DOHH2 (cell line): ENCODE results near the gene MAZ.

Experiments
- H3F3A ChIP-seq: fragments of 200-600 bp; sonication (generic), shearing (Covaris generic); 2 replicates; pipeline ENCODE4 v1.6.0; 2016; ENCODE audit warnings: antibody characterized with exemption, mild to moderate bottlenecking; ENCODE audit not compliant: control insufficient read depth, insufficient read depth
- H3K27ac ChIP-seq: fragments of 200-600 bp; sonication (generic); 2 replicates; pipeline ENCODE4 v1.5.1; 2014; ENCODE audit warnings: low read depth, mild to moderate bottlenecking, low read length, moderate library complexity
- H3K27me3 ChIP-seq: fragments of 200-600 bp; sonication (generic); 2 replicates; pipeline ENCODE4 v1.6.1; 2014; ENCODE audit warnings: mild to moderate bottlenecking, low read length, mixed read lengths; ENCODE audit not compliant: control insufficient read depth
- H3K36me3 ChIP-seq: fragments of 200-600 bp; sonication (generic); 2 replicates; pipeline ENCODE4 v1.6.1; 2014; ENCODE audit warnings: mild to moderate bottlenecking, low read length, moderate library complexity, mixed read lengths; ENCODE audit not compliant: control insufficient read depth
- H3K4me1 ChIP-seq: fragments of 200-600 bp; sonication (generic); 2 replicates; pipeline ENCODE4 v1.6.1; 2014; ENCODE audit warnings: mild to moderate bottlenecking, low read length, mixed read lengths; ENCODE audit not compliant: control insufficient read depth
- H3K4me2 ChIP-seq: fragments of 200-600 bp; sonication (generic); 2 replicates; pipeline ENCODE4 v1.6.0; 2014; ENCODE audit warnings: mild to moderate bottlenecking, low read length, moderate library complexity
- H3K4me3 ChIP-seq: fragments of 200-600 bp; sonication (generic); 2 replicates; pipeline ENCODE4 v1.5.1; 2014; ENCODE audit warnings: mild to moderate bottlenecking, low read length, mixed read lengths
- H3K79me2 ChIP-seq: fragments of 200-600 bp; sonication (generic); 2 replicates; pipeline ENCODE4 v1.6.1; 2014; ENCODE audit warnings: mild to moderate bottlenecking, low read length, mixed read lengths; ENCODE audit not compliant: control insufficient read depth
- H3K9me2 ChIP-seq: fragments of 200-600 bp; sonication (generic); replicated peaks from 2 replicates; pipeline ENCODE4 v1.6.1; 2014; ENCODE audit warnings: mild to moderate bottlenecking, low read length, mixed read lengths; ENCODE audit not compliant: control insufficient read depth
- H3K9me3 ChIP-seq: fragments of 200-600 bp; sonication (generic); 2 replicates; pipeline ENCODE4 v1.6.1; 2014; ENCODE audit warnings: antibody characterized with exemption, low read length, mixed read lengths; ENCODE audit not compliant: control insufficient read depth, insufficient read depth
- H4K20me1 ChIP-seq: fragments of 200-600 bp; sonication (generic); 2 replicates; pipeline ENCODE4 v1.6.0; 2014; ENCODE audit warnings: low read depth, mild to moderate bottlenecking, antibody characterized with exemption, low read length, moderate library complexity; ENCODE audit not compliant: control insufficient read depth, insufficient read depth
- CTCF ChIP-seq: fragments of 200-600 bp; sonication (generic); IDR thresholded peaks from one replicate; pipeline ENCODE4 v1.5.1; 2014; ENCODE audit warnings: antibody characterized with exemption, mild to moderate bottlenecking, low read depth, low read length; ENCODE audit not compliant: poor library complexity, severe bottlenecking
- EZH2phosphoT487 ChIP-seq: fragments of 200-600 bp; sonication (generic); IDR thresholded peaks from 2 replicates; pipeline ENCODE4 v1.6.1; 2017; ENCODE audit warnings: borderline replicate concordance, mild to moderate bottlenecking, antibody characterized with exemption, low read length, moderate library complexity, mixed read lengths

Gene MAZ

GRCh38 chr16:29814592-29814991 is 8.3 kb downstream of the MAZ start:
- Histone ChIP-seq H3K27me3 (no peaks in the 10 kb centered on the region), H3K36me3 (peaks cover 39% of the 10 kb centered on the region), H3K9me2 (no peaks in the 10 kb centered on the region), H3K4me3 (peak overlapping the region; percentile 93), H3F3A (peaks cover 13% of the 10 kb centered on the region), H4K20me1 (peaks cover 15% of the 10 kb centered on the region; the same call in 1 of the 2 replicates), H3K9me3 (no peaks in the 10 kb centered on the region), H3K79me2 (peaks cover 35% of the 10 kb centered on the region), H3K27ac (peak overlapping the region; percentile 89), H3K4me1 (peaks cover 80% of the 10 kb centered on the region), H3K4me2 (peak overlapping the region; percentile 98)
- TF ChIP-seq CTCF (no peak), EZH2phosphoT487 (no peak)

GRCh38 chr16:29815032-29815721 is 8.8 kb downstream of the MAZ start:
- TF ChIP-seq EZH2phosphoT487, result no peak
- no peak for TF ChIP-seq CTCF
- H3K36me3 ChIP-seq, result peaks cover 39% of the 10 kb centered on the region
- peaks cover 38% of the 10 kb centered on the region for H3K79me2 ChIP-seq
- no peaks in the 10 kb centered on the region for H3K27me3 ChIP-seq
- H3K4me3 ChIP-seq, result peak overlapping the region; percentile 93
- H3F3A ChIP-seq, result peaks cover 13% of the 10 kb centered on the region
- no peaks in the 10 kb centered on the region for H3K9me3 ChIP-seq
- peak overlapping the region; percentile 89 for H3K27ac ChIP-seq
- H4K20me1 ChIP-seq, result peaks cover 15% of the 10 kb centered on the region; the same call in 1 of the 2 replicates
- peaks cover 80% of the 10 kb centered on the region for H3K4me1 ChIP-seq
- peak overlapping the region; percentile 98 for H3K4me2 ChIP-seq
- no peaks in the 10 kb centered on the region for H3K9me2 ChIP-seq

GRCh38 chr16:29815793-29816693 is 9.7 kb downstream of the MAZ start, which contains the start of gene PAGR1:
Gene PAGR1 (plus strand): TSS chr16:29816152. CDS start chr16:29816526, 374 bp downstream.
- H3K27ac ChIP-seq, result peak within 1 kb of the TSS; percentile 89
- TF ChIP-seq EZH2phosphoT487 (no peak), CTCF (peak; percentile 86)
- H3K79me2 ChIP-seq, result peaks cover 46% of the 10 kb centered on the region
- H3K9me3 ChIP-seq, result no peaks in the 10 kb centered on the region
- H3F3A ChIP-seq, result peaks cover 5% of the 10 kb centered on the region
- H3K27me3 ChIP-seq, result no peaks in the 10 kb centered on the region
- H3K4me2 ChIP-seq, result peak within 1 kb of the TSS; percentile 98
- peak within 1 kb of the TSS; percentile 93 for H3K4me3 ChIP-seq
- H3K9me2 ChIP-seq, result no peaks in the 10 kb centered on the region
- peaks cover 80% of the 10 kb centered on the region for H3K4me1 ChIP-seq
- peaks cover 41% of the 10 kb centered on the region for H3K36me3 ChIP-seq
- H4K20me1 ChIP-seq, result peaks cover 15% of the 10 kb centered on the region; the same call in 1 of the 2 replicates
